ENCODE data around the gene TLR3.

TLR3 gene

DNA sequence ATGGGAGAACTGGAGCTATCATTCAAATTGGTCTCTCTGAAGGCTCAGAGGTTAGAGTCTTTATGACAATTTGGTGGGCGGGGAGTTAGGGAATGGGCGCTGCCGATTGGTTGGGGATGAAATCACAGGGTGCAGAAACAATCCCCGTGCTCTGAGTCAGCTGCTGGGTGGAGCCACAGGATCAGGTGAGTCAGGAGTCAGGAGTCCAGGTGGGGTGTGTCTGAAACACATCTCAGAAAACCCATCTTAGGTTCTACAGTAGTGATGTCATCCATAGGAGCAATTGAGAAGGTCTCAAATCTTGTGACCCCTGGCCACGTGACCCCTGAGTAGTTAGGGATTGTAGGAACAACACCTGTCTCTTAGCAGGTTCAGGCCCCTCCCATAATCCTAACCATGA, 41.6 kb upstream of the TLR3 start:
- H3K36me3 ChIP-seq (ENCODE audit: control insufficient read depth in 2 of 2, insufficient read depth in 1 of 2, low read length in 2 of 2) = no peaks in the 10 kb centered on the region
- ChIA-PET CTCF (interaction anchor here (1.8 kb wide), 1 partner anchor 10 kb away, joined by 5 read pairs; no protein-coding TSS in a partner anchor), POLR2A (no interaction called here)
- no peak overlapping the region for H3K4me3 ChIP-seq (ENCODE audit: low read depth, low read length)
- H3K27ac ChIP-seq (ENCODE audit: extremely low read depth, low read depth, low read length) = no peak overlapping the region
- H3K4me1 ChIP-seq (ENCODE audit: control insufficient read depth, insufficient read depth, low read length) = no peaks in the 10 kb centered on the region
- H3K9me3 ChIP-seq (ENCODE audit: control insufficient read depth, insufficient read depth, low read depth, low read length) = no peaks in the 10 kb centered on the region
- TF ChIP-seq ZNF350 (tag by site-specific recombination; IDR thresholded peaks at IDR 0.05) (no peak), ZSCAN23 (tag by site-specific recombination; IDR thresholded peaks at IDR 0.05) (no peak), FEZF1 (tag by site-specific recombination; IDR thresholded peaks at IDR 0.05) (no peak), BCL11B (tag by site-specific recombination; IDR thresholded peaks at IDR 0.05; ENCODE audit: low read depth) (no peak), ZNF266 (tag by site-specific recombination; IDR thresholded peaks at IDR 0.05; ENCODE audit: low read depth) (no peak), ZNF501 (tag by site-specific recombination; IDR thresholded peaks at IDR 0.05) (no peak), SALL2 (tag by site-specific recombination; IDR thresholded peaks at IDR 0.05; ENCODE audit: borderline replicate concordance) (no peak), ZBTB17 (tag by site-specific recombination; IDR thresholded peaks at IDR 0.05) (no peak), ZBTB1 (tag by site-specific recombination; IDR thresholded peaks at IDR 0.05) (no peak), SP2 (tag by site-specific recombination; IDR thresholded peaks at IDR 0.05) (no peak), OVOL3 (tag by site-specific recombination; IDR thresholded peaks at IDR 0.05) (no peak), ZNF558 (tag by site-specific recombination; IDR thresholded peaks at IDR 0.05) (no peak), ZNF426 (tag by site-specific recombination; IDR thresholded peaks at IDR 0.05) (no peak), ZNF10 (tag by site-specific recombination; IDR thresholded peaks at IDR 0.05) (no peak), KLF9 (tag by site-specific recombination; IDR thresholded peaks at IDR 0.05; ENCODE audit: low read depth) (no peak), SP3 (tag by site-specific recombination; IDR thresholded peaks at IDR 0.05) (no peak), ZNF48 (tag by site-specific recombination; IDR thresholded peaks at IDR 0.05) (no peak)
- TF ChIP-seq, protein P1, sequence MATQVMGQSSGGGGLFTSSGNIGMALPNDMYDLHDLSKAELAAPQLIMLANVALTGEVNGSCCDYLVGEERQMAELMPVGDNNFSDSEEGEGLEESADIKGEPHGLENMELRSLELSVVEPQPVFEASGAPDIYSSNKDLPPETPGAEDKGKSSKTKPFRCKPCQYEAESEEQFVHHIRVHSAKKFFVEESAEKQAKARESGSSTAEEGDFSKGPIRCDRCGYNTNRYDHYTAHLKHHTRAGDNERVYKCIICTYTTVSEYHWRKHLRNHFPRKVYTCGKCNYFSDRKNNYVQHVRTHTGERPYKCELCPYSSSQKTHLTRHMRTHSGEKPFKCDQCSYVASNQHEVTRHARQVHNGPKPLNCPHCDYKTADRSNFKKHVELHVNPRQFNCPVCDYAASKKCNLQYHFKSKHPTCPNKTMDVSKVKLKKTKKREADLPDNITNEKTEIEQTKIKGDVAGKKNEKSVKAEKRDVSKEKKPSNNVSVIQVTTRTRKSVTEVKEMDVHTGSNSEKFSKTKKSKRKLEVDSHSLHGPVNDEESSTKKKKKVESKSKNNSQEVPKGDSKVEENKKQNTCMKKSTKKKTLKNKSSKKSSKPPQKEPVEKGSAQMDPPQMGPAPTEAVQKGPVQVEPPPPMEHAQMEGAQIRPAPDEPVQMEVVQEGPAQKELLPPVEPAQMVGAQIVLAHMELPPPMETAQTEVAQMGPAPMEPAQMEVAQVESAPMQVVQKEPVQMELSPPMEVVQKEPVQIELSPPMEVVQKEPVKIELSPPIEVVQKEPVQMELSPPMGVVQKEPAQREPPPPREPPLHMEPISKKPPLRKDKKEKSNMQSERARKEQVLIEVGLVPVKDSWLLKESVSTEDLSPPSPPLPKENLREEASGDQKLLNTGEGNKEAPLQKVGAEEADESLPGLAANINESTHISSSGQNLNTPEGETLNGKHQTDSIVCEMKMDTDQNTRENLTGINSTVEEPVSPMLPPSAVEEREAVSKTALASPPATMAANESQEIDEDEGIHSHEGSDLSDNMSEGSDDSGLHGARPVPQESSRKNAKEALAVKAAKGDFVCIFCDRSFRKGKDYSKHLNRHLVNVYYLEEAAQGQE (tag by site-specific recombination; IDR thresholded peaks at IDR 0.05) = no peak
- TF ChIP-seq, protein P2, sequence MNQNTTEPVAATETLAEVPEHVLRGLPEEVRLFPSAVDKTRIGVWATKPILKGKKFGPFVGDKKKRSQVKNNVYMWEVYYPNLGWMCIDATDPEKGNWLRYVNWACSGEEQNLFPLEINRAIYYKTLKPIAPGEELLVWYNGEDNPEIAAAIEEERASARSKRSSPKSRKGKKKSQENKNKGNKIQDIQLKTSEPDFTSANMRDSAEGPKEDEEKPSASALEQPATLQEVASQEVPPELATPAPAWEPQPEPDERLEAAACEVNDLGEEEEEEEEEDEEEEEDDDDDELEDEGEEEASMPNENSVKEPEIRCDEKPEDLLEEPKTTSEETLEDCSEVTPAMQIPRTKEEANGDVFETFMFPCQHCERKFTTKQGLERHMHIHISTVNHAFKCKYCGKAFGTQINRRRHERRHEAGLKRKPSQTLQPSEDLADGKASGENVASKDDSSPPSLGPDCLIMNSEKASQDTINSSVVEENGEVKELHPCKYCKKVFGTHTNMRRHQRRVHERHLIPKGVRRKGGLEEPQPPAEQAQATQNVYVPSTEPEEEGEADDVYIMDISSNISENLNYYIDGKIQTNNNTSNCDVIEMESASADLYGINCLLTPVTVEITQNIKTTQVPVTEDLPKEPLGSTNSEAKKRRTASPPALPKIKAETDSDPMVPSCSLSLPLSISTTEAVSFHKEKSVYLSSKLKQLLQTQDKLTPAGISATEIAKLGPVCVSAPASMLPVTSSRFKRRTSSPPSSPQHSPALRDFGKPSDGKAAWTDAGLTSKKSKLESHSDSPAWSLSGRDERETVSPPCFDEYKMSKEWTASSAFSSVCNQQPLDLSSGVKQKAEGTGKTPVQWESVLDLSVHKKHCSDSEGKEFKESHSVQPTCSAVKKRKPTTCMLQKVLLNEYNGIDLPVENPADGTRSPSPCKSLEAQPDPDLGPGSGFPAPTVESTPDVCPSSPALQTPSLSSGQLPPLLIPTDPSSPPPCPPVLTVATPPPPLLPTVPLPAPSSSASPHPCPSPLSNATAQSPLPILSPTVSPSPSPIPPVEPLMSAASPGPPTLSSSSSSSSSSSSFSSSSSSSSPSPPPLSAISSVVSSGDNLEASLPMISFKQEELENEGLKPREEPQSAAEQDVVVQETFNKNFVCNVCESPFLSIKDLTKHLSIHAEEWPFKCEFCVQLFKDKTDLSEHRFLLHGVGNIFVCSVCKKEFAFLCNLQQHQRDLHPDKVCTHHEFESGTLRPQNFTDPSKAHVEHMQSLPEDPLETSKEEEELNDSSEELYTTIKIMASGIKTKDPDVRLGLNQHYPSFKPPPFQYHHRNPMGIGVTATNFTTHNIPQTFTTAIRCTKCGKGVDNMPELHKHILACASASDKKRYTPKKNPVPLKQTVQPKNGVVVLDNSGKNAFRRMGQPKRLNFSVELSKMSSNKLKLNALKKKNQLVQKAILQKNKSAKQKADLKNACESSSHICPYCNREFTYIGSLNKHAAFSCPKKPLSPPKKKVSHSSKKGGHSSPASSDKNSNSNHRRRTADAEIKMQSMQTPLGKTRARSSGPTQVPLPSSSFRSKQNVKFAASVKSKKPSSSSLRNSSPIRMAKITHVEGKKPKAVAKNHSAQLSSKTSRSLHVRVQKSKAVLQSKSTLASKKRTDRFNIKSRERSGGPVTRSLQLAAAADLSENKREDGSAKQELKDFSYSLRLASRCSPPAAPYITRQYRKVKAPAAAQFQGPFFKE (tag by site-specific recombination; IDR thresholded peaks at IDR 0.05; ENCODE audit: borderline replicate concordance) = no peak
